ENCODE data around the gene NDST3.

The NDST3 gene

GRCh38 chr4:118058955-118059354 lies 24.7 kb downstream of the NDST3 start:
- no peak for TF ChIP-seq CTCF (IDR thresholded peaks at IDR 0.05; ENCODE audit: control extremely low read depth, extremely low read depth, low read depth, missing control alignments)
- DNase-seq (ENCODE audit: extremely low spot score) = no peak
- ChIA-PET POLR2A (no interaction called here), CTCF (interaction anchor here (1.0 to 1.7 kb wide), 3 partner anchors 9 to 166 kb away, joined by 3 read pairs; no protein-coding TSS in a partner anchor)

GRCh38 chr4:118059397-118059796 lies 25.1 kb downstream of the NDST3 start:
- ChIA-PET POLR2A (no interaction called here), CTCF (interaction anchor here (1.0 to 1.7 kb wide), 3 partner anchors 10 to 166 kb away, joined by 3 read pairs; no protein-coding TSS in a partner anchor)
- no peak for DNase-seq (ENCODE audit: extremely low spot score)
- TF ChIP-seq CTCF (IDR thresholded peaks at IDR 0.05; ENCODE audit: control extremely low read depth, extremely low read depth, low read depth, missing control alignments) = no peak

- peak; percentile 20 for DNase-seq (ENCODE audit: extremely low spot score)
- CTCF ChIA-PET = interaction anchor here (0.9 to 1.7 kb wide), 7 partner anchors 9 to 193 kb away, joined by 3 to 7 read pairs (median 4); no protein-coding TSS in a partner anchor
- POLR2A ChIA-PET = no interaction called here
- TF ChIP-seq CTCF (IDR thresholded peaks at IDR 0.05; ENCODE audit: control extremely low read depth, extremely low read depth, low read depth, missing control alignments) = peak; percentile 67
Measured at GRCh38 chr4:118076958-118077766, 42.9 kb downstream of the NDST3 start.

GRCh38 chr4:118077767-118078105 lies 43.5 kb downstream of the NDST3 start:
- DNase-seq (ENCODE audit: extremely low spot score) = no peak
- CTCF ChIA-PET = interaction anchor here (1.2 to 1.5 kb wide), 4 partner anchors 12 to 193 kb away, joined by 3 to 4 read pairs (median 4); no protein-coding TSS in a partner anchor
- TF ChIP-seq CTCF (IDR thresholded peaks at IDR 0.05; ENCODE audit: control extremely low read depth, extremely low read depth, low read depth, missing control alignments) = no peak
- POLR2A ChIA-PET = no interaction called here

- DNase-seq (ENCODE audit: extremely low spot score) = no peak
- TF ChIP-seq CTCF (IDR thresholded peaks at IDR 0.05; ENCODE audit: control extremely low read depth, extremely low read depth, low read depth, missing control alignments) = no peak
- POLR2A ChIA-PET = no interaction called here
- CTCF ChIA-PET = no interaction called here
Measured at GRCh38 chr4:118081434-118081833, 47.1 kb downstream of the NDST3 start.

GRCh38 chr4:118082182-118082581 lies 47.9 kb downstream of the NDST3 start:
- no peak for DNase-seq (ENCODE audit: extremely low spot score)
- ChIA-PET POLR2A (no interaction called here), CTCF (no interaction called here)
- no peak for TF ChIP-seq CTCF (IDR thresholded peaks at IDR 0.05; ENCODE audit: control extremely low read depth, extremely low read depth, low read depth, missing control alignments)
